CD4-positive, alpha-beta memory T cell (primary cell): ENCODE data around the gene TXK. TPM values are rescaled to one million over a fixed set of nuclear protein-coding genes. Genes with fewer than 3 reads are reported as not detected.

ENCODE experiments used
- CTCF ChIA-PET: fragments of 350-600 bp; sonication (Branson Sonifier 250); formaldehyde crosslinking; loops from one replicate; lab custom pipeline; 2021; ENCODE audit warnings: inconsistent platforms; ENCODE audit not compliant: partially characterized antibody; lab: Charles Lee
- POLR2A ChIA-PET: fragments of 350-600 bp; sonication (Branson Sonifier 250); formaldehyde crosslinking; loops from one replicate; lab custom pipeline; 2021; ENCODE audit not compliant: partially characterized antibody; lab: Charles Lee
- DNase-seq, 5 donors: peaks; one replicate each; pipeline versions ENCODE4 v3.0.0 to v3.0.0-alpha.2; 2020 to 2022; ENCODE audit warnings: mixed read lengths in 1 of 5
- H3K27ac ChIP-seq: one replicate; pipeline ENCODE4 v1.7.0; 2013; ENCODE audit warnings: low read depth, low read length
- H3K27me3 ChIP-seq: 2 replicates; pipeline ENCODE4 v1.7.0; 2013; ENCODE audit warnings: mild to moderate bottlenecking, low read length, moderate library complexity; ENCODE audit not compliant: insufficient read depth
- H3K36me3 ChIP-seq: 2 replicates; pipeline ENCODE4 v1.7.0; 2013; ENCODE audit warnings: mild to moderate bottlenecking, low read length, moderate library complexity; ENCODE audit not compliant: insufficient read depth
- H3K4me1 ChIP-seq: 2 replicates; pipeline ENCODE4 v1.7.0; 2013; ENCODE audit warnings: mild to moderate bottlenecking, low read length, moderate library complexity; ENCODE audit not compliant: insufficient read depth
- H3K4me3 ChIP-seq, 2 donors: one replicate each; pipeline ENCODE4 v1.7.0; 2013; ENCODE audit warnings: low read length in 2 of 2, mild to moderate bottlenecking in 1 of 2
- H3K9me3 ChIP-seq, 2 donors: one replicate each; pipeline ENCODE4 v1.7.0; 2013; ENCODE audit warnings: low read length in 2 of 2, control low read depth in 1 of 2; ENCODE audit not compliant: control insufficient read depth in 1 of 2
- H3K27ac Mint-ChIP-seq, 7 donors: one replicate each; pipeline ENCODE4 v1.8.0; 2020 to 2021; ENCODE audit warnings: mixed read lengths in 7 of 7, mild to moderate bottlenecking in 6 of 7, inconsistent platforms in 3 of 7, moderate library complexity in 3 of 7
- H3K27me3 Mint-ChIP-seq, 2 donors: one replicate each; pipeline ENCODE4 v1.8.0; 2020 to 2021; ENCODE audit warnings: mixed read lengths in 2 of 2
- H3K36me3 Mint-ChIP-seq, 2 donors: one replicate each; pipeline ENCODE4 v1.8.0; 2020 to 2021; ENCODE audit warnings: mixed read lengths in 2 of 2, inconsistent platforms in 1 of 2, mild to moderate bottlenecking in 1 of 2
- H3K4me1 Mint-ChIP-seq, 4 donors: one replicate each; pipeline ENCODE4 v1.8.0; 2020 to 2021; ENCODE audit warnings: mixed read lengths in 4 of 4, mild to moderate bottlenecking in 1 of 4
- H3K4me3 Mint-ChIP-seq, 8 donors: one replicate each; pipeline ENCODE4 v1.8.0; 2020 to 2021; ENCODE audit warnings: mixed read lengths in 8 of 8, mild to moderate bottlenecking in 7 of 8, moderate library complexity in 6 of 8, inconsistent platforms in 3 of 8
- H3K9me3 Mint-ChIP-seq, 8 donors: one replicate each; pipeline ENCODE4 v1.8.0; 2020 to 2021; ENCODE audit warnings: mixed read lengths in 8 of 8, mild to moderate bottlenecking in 5 of 8, inconsistent platforms in 3 of 8, moderate library complexity in 1 of 8
- intact Hi-C: fragments of 100-400 bp; cut with micrococcal nuclease; formaldehyde crosslinking; loops from one replicate; pipeline ENCODE4 v1.15.1; 2023
- polyA plus RNA-seq, 2 donors: library from polyadenylated mRNA; unstranded; fragments of 300-500 nt; fragmentation: Illumina TruSeq; gene quantifications; one replicate each; pipeline ENCODE4 v1.2.3, GENCODE V29; 2021
- total RNA-seq, 2 experiments: library from RNA; stranded (reverse); gene quantifications; one replicate each; pipeline ENCODE4 v1.2.3, GENCODE V29; 2021

The TXK gene
- total and polyA plus RNA-seq, 4 experiments from 2014 or later: 44.8 to 54.0 (median 51.0) TPM

DNA sequence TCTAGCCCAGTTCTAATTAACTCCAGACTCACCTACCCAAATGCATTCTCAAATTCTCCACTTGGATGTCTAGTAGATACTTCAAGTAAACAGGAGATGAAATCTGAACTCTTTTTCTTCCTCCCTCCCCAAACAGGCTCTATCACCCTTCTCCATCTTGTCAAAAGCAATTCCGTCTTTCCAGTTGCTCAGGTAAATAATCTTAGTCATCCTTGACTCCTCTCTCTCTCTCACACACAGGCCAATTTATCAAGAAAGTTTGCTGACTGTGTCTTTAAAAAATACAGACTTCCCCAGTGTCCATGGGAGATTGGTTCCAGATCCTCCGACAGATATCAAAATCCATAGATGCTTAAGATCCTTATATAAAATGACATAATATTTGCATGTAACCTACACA, 12.9 kb downstream of the TXK start:
- H3K27me3 ChIP-seq: no peaks in the 10 kb centered on the region
- DNase-seq: no peak
- peaks cover 60 to 69% (median 64%) of the 10 kb centered on the region in 4 donors for H3K4me1 Mint-ChIP-seq
- H3K4me1 ChIP-seq: peaks cover 89% of the 10 kb centered on the region
- H3K36me3 ChIP-seq: no peaks in the 10 kb centered on the region
- no peaks in the 10 kb centered on the region for H3K27me3 Mint-ChIP-seq
- no peaks in the 10 kb centered on the region for H3K9me3 ChIP-seq
- no peak overlapping the region for H3K27ac ChIP-seq
- no peak overlapping the region for H3K4me3 Mint-ChIP-seq
- CTCF ChIA-PET: interaction anchor here (1.4 kb wide), 1 partner anchor 30 kb away, joined by 4 read pairs; no protein-coding TSS in a partner anchor
- H3K36me3 Mint-ChIP-seq: peaks cover 5 to 23% of the 10 kb centered on the region in 2 donors
- no peak overlapping the region for H3K27ac Mint-ChIP-seq
- intact Hi-C loops: no loop called here
- POLR2A ChIA-PET: no interaction called here
- no peaks in the 10 kb centered on the region for H3K9me3 Mint-ChIP-seq
- H3K4me3 ChIP-seq: no peak overlapping the region

DNA sequence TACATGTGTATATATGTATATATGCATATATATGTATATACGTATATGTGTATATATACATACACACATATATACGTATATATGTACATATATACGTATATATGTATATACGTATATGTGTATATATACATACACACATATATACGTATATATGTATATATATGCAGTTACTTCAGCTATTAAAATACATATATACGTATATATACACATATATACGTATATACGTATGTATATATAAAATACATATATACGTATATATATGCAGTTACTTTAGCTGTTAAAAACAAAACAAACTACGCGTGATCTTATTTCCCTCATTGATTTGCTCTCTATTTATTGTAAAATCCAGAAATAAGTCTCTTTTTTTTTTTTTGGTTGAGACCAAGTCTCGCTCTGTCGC, 13.9 kb downstream of the TXK start:
- Mint-ChIP-seq H3K4me1 (peaks cover 52 to 64% (median 59%) of the 10 kb centered on the region in 4 donors), H3K36me3 (peaks cover 7 to 26% of the 10 kb centered on the region in 2 donors), H3K27ac (no peak overlapping the region), H3K4me3 (no peak overlapping the region), H3K27me3 (no peaks in the 10 kb centered on the region), H3K9me3 (no peaks in the 10 kb centered on the region)
- Histone ChIP-seq H3K36me3 (no peaks in the 10 kb centered on the region), H3K27me3 (no peaks in the 10 kb centered on the region), H3K9me3 (no peaks in the 10 kb centered on the region), H3K27ac (no peak overlapping the region), H3K4me3 (no peak overlapping the region), H3K4me1 (peaks cover 79% of the 10 kb centered on the region)
- intact Hi-C loops: no loop called here
- ChIA-PET POLR2A (interaction anchor here (1.0 kb wide), 1 partner anchor 12 kb away, joined by 3 read pairs; no protein-coding TSS in a partner anchor), CTCF (interaction anchor here (1.4 to 1.8 kb wide), 2 partner anchors 19 to 29 kb away, joined by 4 to 8 read pairs; no protein-coding TSS in a partner anchor)
- no peak for DNase-seq

DNA sequence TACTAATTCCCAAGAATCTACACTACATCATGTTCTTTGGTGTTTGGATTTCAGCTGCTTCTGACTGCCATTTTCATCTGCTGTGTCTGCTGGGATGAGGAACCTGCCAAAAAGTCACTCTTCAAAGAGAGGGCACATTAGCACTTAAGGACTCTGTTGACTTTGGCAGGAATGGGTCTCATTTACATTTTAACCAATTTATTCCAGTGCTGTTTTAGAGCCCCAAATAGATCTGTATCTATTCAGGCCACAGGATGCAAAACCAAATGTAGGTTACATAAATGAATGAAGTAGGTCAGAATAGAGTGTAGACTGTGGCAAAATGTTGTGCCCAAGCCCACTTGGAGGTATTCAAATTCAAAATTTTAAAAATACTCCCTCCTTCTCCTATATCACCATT, 14.4 kb downstream of the TXK start:
- Mint-ChIP-seq H3K4me3 (peak overlapping the region in 4 of 8 donors; percentile 16 to 53 (median 33)), H3K27me3 (no peaks in the 10 kb centered on the region), H3K36me3 (peaks cover 9 to 26% of the 10 kb centered on the region in 2 donors), H3K4me1 (peaks cover 49 to 61% (median 56%) of the 10 kb centered on the region in 4 donors), H3K9me3 (no peaks in the 10 kb centered on the region), H3K27ac (peak overlapping the region in 3 of 7 donors; percentile 9 to 83 (median 82))
- H3K9me3 ChIP-seq: no peaks in the 10 kb centered on the region
- CTCF ChIA-PET: interaction anchor here (1.4 to 1.8 kb wide), 2 partner anchors 19 to 28 kb away, joined by 4 to 8 read pairs; no protein-coding TSS in a partner anchor
- H3K4me3 ChIP-seq: no peak overlapping the region
- POLR2A ChIA-PET: interaction anchor here (1.0 kb wide), 1 partner anchor 12 kb away, joined by 3 read pairs; no protein-coding TSS in a partner anchor
- intact Hi-C loops: no loop called here
- peaks cover 75% of the 10 kb centered on the region for H3K4me1 ChIP-seq
- DNase-seq: no peak
- no peaks in the 10 kb centered on the region for H3K27me3 ChIP-seq
- no peak overlapping the region for H3K27ac ChIP-seq
- H3K36me3 ChIP-seq: no peaks in the 10 kb centered on the region

DNA sequence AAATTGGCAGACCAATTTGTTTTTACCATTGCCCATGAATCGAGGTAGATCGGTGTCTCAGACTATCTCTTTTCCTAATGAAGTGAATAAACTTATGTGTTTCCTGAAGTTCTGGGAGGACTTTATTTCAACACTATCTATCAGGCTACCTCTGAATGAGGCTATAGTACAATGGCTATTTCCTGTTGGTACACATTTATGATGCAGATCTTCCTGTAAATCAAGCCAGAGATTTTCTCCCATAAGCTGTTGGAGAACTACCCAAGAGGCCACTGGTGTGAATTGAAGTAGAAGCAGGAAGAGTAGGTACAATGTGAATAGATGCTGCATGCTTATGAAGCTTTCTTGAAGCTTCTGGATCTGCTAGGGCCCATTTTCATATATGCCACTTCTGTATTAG, 16.0 kb downstream of the TXK start:
- Mint-ChIP-seq H3K4me3 (peak overlapping the region in 3 of 8 donors; percentile 3 to 24 (median 13)), H3K9me3 (no peaks in the 10 kb centered on the region), H3K36me3 (peaks cover 14 to 36% of the 10 kb centered on the region in 2 donors), H3K27ac (peak overlapping the region; percentile 0 to 68 (median 36)), H3K4me1 (peaks cover 46 to 61% (median 55%) of the 10 kb centered on the region in 4 donors), H3K27me3 (no peaks in the 10 kb centered on the region)
- no peaks in the 10 kb centered on the region for H3K36me3 ChIP-seq
- intact Hi-C loops: no loop called here
- no peak overlapping the region for H3K27ac ChIP-seq
- peaks cover 75% of the 10 kb centered on the region for H3K4me1 ChIP-seq
- no peaks in the 10 kb centered on the region for H3K27me3 ChIP-seq
- DNase-seq: no peak
- H3K4me3 ChIP-seq: no peak overlapping the region
- no peaks in the 10 kb centered on the region for H3K9me3 ChIP-seq
- POLR2A ChIA-PET: interaction anchor here (1.7 kb wide), 1 partner anchor 10 kb away, joined by 4 read pairs; no protein-coding TSS in a partner anchor
- CTCF ChIA-PET: interaction anchor here (0.9 to 2.2 kb wide), 3 partner anchors 9 to 23 kb away, joined by 4 to 17 read pairs (median 7); no protein-coding TSS in a partner anchor

DNA sequence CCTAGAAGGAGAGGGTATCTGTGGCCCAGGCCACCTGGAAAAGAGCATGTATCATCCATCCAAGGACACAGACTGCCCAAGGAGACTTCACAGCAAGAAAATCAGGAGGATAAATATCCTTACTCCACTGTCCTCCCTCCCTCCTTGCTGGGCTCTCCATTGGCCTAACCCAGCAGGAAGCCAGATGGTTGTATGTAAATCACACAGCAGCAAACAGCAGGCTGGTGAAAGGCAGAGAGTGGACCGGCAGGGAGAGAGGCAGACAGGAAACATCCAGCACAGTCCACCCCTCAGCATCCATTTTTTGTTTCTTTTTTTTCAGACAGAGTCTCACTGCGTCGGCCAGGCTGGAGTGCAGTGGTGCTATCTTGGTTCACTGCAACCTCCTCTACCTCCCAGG, 17.5 kb downstream of the TXK start:
- H3K27me3 Mint-ChIP-seq: no peaks in the 10 kb centered on the region
- peaks cover 58 to 71% (median 65%) of the 10 kb centered on the region in 4 donors for H3K4me1 Mint-ChIP-seq
- Histone ChIP-seq H3K27me3 (no peaks in the 10 kb centered on the region), H3K36me3 (peaks cover 5% of the 10 kb centered on the region), H3K9me3 (no peaks in the 10 kb centered on the region), H3K27ac (no peak overlapping the region), H3K4me1 (peaks cover 76% of the 10 kb centered on the region), H3K4me3 (no peak overlapping the region)
- CTCF ChIA-PET: interaction anchor here (1.6 to 2.2 kb wide), 2 partner anchors 11 to 23 kb away, joined by 4 to 17 read pairs; no protein-coding TSS in a partner anchor
- intact Hi-C loops: no loop called here
- DNase-seq: no peak
- peak overlapping the region; percentile 15 to 71 (median 37) for H3K27ac Mint-ChIP-seq
- POLR2A ChIA-PET: no interaction called here
- no peaks in the 10 kb centered on the region for H3K9me3 Mint-ChIP-seq
- peak overlapping the region in 1 of 8 donors; percentile 4 for H3K4me3 Mint-ChIP-seq
- H3K36me3 Mint-ChIP-seq: peaks cover 22 to 47% of the 10 kb centered on the region in 2 donors

DNA sequence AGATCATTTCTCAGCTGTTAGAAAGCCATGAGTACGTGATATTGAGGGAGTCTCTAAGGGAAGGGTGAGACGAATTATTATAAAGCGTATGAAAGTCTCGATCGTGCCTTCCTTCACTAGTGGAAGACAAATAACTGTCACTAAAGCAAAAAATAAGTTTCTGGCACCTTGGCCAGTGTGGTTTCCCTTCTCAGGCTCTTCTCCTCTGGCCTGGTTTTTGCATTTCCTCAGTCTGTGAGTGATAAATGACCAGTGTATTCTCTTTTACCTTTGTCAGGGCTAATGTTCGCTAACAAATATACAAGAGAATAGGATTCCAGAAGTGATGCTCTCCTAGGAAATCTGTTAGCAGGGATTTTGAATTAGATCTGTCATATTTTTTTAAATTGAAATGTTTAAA, 19.6 kb downstream of the TXK start:
- Histone ChIP-seq H3K36me3 (peaks cover 19% of the 10 kb centered on the region), H3K27me3 (no peaks in the 10 kb centered on the region), H3K4me3 (no peak overlapping the region), H3K4me1 (peaks cover 71% of the 10 kb centered on the region), H3K27ac (no peak overlapping the region), H3K9me3 (no peaks in the 10 kb centered on the region)
- H3K36me3 Mint-ChIP-seq: peaks cover 26 to 58% of the 10 kb centered on the region in 2 donors
- no peaks in the 10 kb centered on the region for H3K9me3 Mint-ChIP-seq
- H3K4me3 Mint-ChIP-seq: peak overlapping the region in 6 of 8 donors; percentile 4 to 68 (median 48)
- DNase-seq: no peak
- CTCF ChIA-PET: interaction anchor here (3.2 kb wide), 1 partner anchor 13 kb away, joined by 22 read pairs; no protein-coding TSS in a partner anchor
- H3K4me1 Mint-ChIP-seq: peaks cover 53 to 71% (median 62%) of the 10 kb centered on the region in 4 donors
- H3K27ac Mint-ChIP-seq: peak overlapping the region in 6 of 7 donors; percentile 2 to 92 (median 70)
- POLR2A ChIA-PET: interaction anchor here (1.7 kb wide), 1 partner anchor 24 kb away, joined by 7 read pairs; no protein-coding TSS in a partner anchor
- H3K27me3 Mint-ChIP-seq: no peaks in the 10 kb centered on the region
- intact Hi-C loops: no loop called here

DNA sequence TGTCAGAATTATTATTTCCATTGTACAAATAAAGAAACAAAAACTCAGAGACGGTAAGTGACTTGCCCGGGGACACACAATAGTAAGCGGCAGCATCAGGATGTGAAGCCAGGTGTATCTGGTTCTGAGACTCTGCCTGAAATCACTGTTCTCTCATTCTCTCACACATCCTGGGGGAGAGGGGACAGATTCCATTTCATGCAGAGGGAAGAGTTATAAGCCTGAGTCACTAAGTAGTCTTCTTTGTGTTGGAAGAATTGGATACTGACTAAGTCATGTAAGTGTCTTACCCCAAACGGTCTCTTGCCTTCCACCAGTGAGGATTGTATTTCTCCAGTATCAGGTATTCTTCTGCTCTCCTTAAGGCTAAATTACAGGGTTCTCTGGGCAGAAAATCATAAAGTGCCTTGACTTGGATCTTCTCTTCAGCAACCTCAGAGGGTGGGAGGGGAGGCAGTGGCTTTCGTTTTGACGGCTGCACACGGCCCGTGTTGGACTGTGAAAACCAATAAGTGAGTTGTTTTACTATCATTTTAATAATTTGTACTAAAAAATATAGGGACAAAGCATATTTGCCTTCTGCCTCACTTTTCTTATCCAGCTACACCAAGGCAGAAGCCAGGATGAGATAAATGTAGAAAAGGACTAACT, 21.9 kb downstream of the TXK start:
- Mint-ChIP-seq H3K36me3 (peaks cover 31 to 52% of the 10 kb centered on the region in 2 donors), H3K27ac (peak overlapping the region; percentile 72 to 91 (median 79)), H3K4me3 (peak overlapping the region in 7 of 8 donors; percentile 51 to 75 (median 65)), H3K4me1 (peaks cover 34 to 51% (median 42%) of the 10 kb centered on the region in 4 donors), H3K27me3 (no peaks in the 10 kb centered on the region), H3K9me3 (no peaks in the 10 kb centered on the region)
- Histone ChIP-seq H3K27ac (no peak overlapping the region), H3K36me3 (peaks cover 28% of the 10 kb centered on the region), H3K4me1 (peaks cover 48% of the 10 kb centered on the region), H3K27me3 (no peaks in the 10 kb centered on the region), H3K4me3 (no peak overlapping the region), H3K9me3 (no peaks in the 10 kb centered on the region)
- DNase-seq: peak in 1 of 5 donors; percentile 6
- intact Hi-C loops: loop anchor here (2.0 kb wide), 1 partner anchor 15 kb away; no protein-coding TSS in a partner anchor
- POLR2A ChIA-PET: interaction anchor here (1.5 kb wide), 1 partner anchor 18 kb away, joined by 4 read pairs; no protein-coding TSS in a partner anchor
- CTCF ChIA-PET: interaction anchor here (0.9 to 1.7 kb wide), 2 partner anchors 19 to 23 kb away, joined by 3 to 9 read pairs; no protein-coding TSS in a partner anchor
